Common myeloid progenitor, CD34-positive (primary cell): ENCODE measurements around the gene PLOD1.

Source experiments
- CTCF ChIA-PET: fragments of 350-600 bp; sonication (Branson Sonifier 250); formaldehyde crosslinking; loops from one replicate; lab custom pipeline; 2021; ENCODE audit warnings: antibody characterized with exemption; lab: Charles Lee
- POLR2A ChIA-PET: fragments of 350-600 bp; sonication (Branson Sonifier 250); formaldehyde crosslinking; loops from one replicate; lab custom pipeline; 2021; ENCODE audit warnings: antibody characterized with exemption; lab: Charles Lee
- DNase-seq, 3 donors: peaks; one replicate each; pipeline versions ENCODE4 v3.0.0 to v3.0.0-alpha.2; 2013
- H3K27ac ChIP-seq, 2 experiments: 1 replicate in 1 of 2; 2 replicates in 1 of 2; pipeline ENCODE4 v1.7.0; 2013; ENCODE audit warnings: inconsistent platforms in 2 of 2, low read length in 2 of 2, mild to moderate bottlenecking in 2 of 2, low read depth in 1 of 2, moderate library complexity in 1 of 2; ENCODE audit not compliant: severe bottlenecking in 2 of 2, insufficient read depth in 1 of 2, poor library complexity in 1 of 2
- H3K27me3 ChIP-seq, 5 experiments: replicated peaks in 2 of 5; 1 replicate in 3 of 5; 2 replicates in 2 of 5; pipeline versions ENCODE4 v1.6.1 to v1.7.0; 2013; ENCODE audit warnings: low read length in 4 of 5, mild to moderate bottlenecking in 2 of 5, moderate library complexity in 2 of 5, inconsistent platforms in 1 of 5; ENCODE audit not compliant: insufficient read depth in 5 of 5, control insufficient read depth in 4 of 5
- H3K36me3 ChIP-seq, 4 experiments: 1 replicate in 2 of 4; 2 replicates in 2 of 4; pipeline versions ENCODE4 v1.6.1 to v1.7.0; 2013; ENCODE audit warnings: low read length in 3 of 4, control low read depth in 1 of 4, mild to moderate bottlenecking in 1 of 4; ENCODE audit not compliant: control insufficient read depth in 4 of 4, insufficient read depth in 4 of 4
- H3K4me1 ChIP-seq, 4 experiments: 1 replicate in 3 of 4; 2 replicates in 1 of 4; pipeline versions ENCODE4 v1.6.1 to v1.7.1; 2013; ENCODE audit warnings: low read length in 3 of 4, mild to moderate bottlenecking in 3 of 4, control low read depth in 1 of 4, inconsistent platforms in 1 of 4, moderate library complexity in 1 of 4; ENCODE audit not compliant: control insufficient read depth in 4 of 4, insufficient read depth in 4 of 4; ENCODE audit errors: control extremely low read depth in 1 of 4
- H3K4me3 ChIP-seq, 7 experiments: 1 replicate in 4 of 7; 2 replicates in 3 of 7; pipeline versions ENCODE4 v1.5.1 to v1.7.0; 2013; ENCODE audit warnings: mild to moderate bottlenecking in 7 of 7, low read length in 6 of 7, moderate library complexity in 6 of 7, inconsistent platforms in 2 of 7, low read depth in 2 of 7, control low read depth in 1 of 7; ENCODE audit not compliant: insufficient read depth in 4 of 7, control insufficient read depth in 1 of 7; ENCODE audit errors: extremely low read depth in 1 of 7
- H3K9me3 ChIP-seq, 5 experiments: 1 replicate in 4 of 5; 2 replicates in 1 of 5; pipeline versions ENCODE4 v1.6.1 to v1.7.1; 2013; ENCODE audit warnings: low read length in 4 of 5, mild to moderate bottlenecking in 2 of 5, inconsistent platforms in 1 of 5, low read depth in 1 of 5, moderate library complexity in 1 of 5; ENCODE audit not compliant: control insufficient read depth in 4 of 5, insufficient read depth in 2 of 5; ENCODE audit errors: control extremely low read depth in 1 of 5
- WGBS: methylation state at CpG from one replicate; pipeline ENCODE4 v1.1.5; 2013; ENCODE audit not compliant: insufficient coverage; 5-methylcytosine and 5-hydroxymethylcytosine counted together

The PLOD1 gene

GRCh38 chr1:11981378-11982009, 47.0 kb downstream of the PLOD1 start:
- Histone ChIP-seq H3K27ac (peak overlapping the region in 1 of 2 experiments; percentile 92), H3K4me1 (peaks cover 9 to 39% (median 17%) of the 10 kb centered on the region in 4 experiments), H3K27me3 (no peaks in the 10 kb centered on the region), H3K9me3 (no peaks in the 10 kb centered on the region), H3K36me3 (peaks cover 16 to 41% (median 29%) of the 10 kb centered on the region in 4 experiments), H3K4me3 (peak overlapping the region in 5 of 7 experiments; percentile 11 to 99 (median 93))
- 95% methylated on average over 6 of the region's 13 CpGs for WGBS
- DNase-seq, result no peak
- CTCF ChIA-PET, result interaction anchor here (0.9 to 3.7 kb wide), 8 partner anchors 9 to 145 kb away, joined by 3 to 16 read pairs (median 4); no protein-coding TSS in a partner anchor
- POLR2A ChIA-PET, result interaction anchor here (1.0 to 8.0 kb wide), 2 partner anchors 67 to 73 kb away, joined by 3 to 74 read pairs; no protein-coding TSS in a partner anchor

DNA sequence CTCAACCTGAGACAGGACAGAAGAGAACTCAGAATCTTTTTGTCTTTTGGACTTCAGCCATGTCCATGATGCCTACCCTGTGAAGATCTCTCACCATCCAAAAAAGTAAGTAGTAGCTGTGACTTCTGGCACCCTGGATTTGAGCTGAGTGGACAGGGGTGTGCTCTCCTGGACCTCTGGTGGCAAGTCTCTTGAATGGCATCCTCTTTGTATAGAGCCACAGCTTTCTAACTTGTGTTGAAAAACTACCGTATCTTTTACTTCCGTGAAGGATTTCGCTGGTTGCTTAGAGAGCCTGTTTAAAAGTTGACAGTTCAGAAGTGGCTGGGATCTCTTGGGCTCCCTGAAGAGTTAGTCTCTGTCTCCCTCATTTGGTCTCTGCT, 47.5 kb downstream of the PLOD1 start:
- no peak overlapping the region for H3K4me3 ChIP-seq
- ChIA-PET POLR2A (interaction anchor here (8.0 kb wide), 1 partner anchor 73 kb away, joined by 74 read pairs; no protein-coding TSS in a partner anchor), CTCF (interaction anchor here (0.9 to 3.7 kb wide), 8 partner anchors 9 to 145 kb away, joined by 3 to 16 read pairs (median 4); no protein-coding TSS in a partner anchor)
- 96% methylated on average over 3 of the region's 3 CpGs for WGBS
- peaks cover 16 to 41% (median 29%) of the 10 kb centered on the region in 4 experiments for H3K36me3 ChIP-seq
- no peak overlapping the region for H3K27ac ChIP-seq
- peak; percentile 24 to 65 (median 52) for DNase-seq
- H3K27me3 ChIP-seq, result no peaks in the 10 kb centered on the region
- peaks cover 9 to 39% (median 17%) of the 10 kb centered on the region in 4 experiments for H3K4me1 ChIP-seq
- no peaks in the 10 kb centered on the region for H3K9me3 ChIP-seq

GRCh38 chr1:11984121-11984520, 49.6 kb downstream of the PLOD1 start:
- H3K4me1 ChIP-seq, result peaks cover 9 to 36% (median 17%) of the 10 kb centered on the region in 4 experiments
- POLR2A ChIA-PET, result interaction anchor here (8.0 kb wide), 1 partner anchor 75 kb away, joined by 74 read pairs; no protein-coding TSS in a partner anchor
- H3K27ac ChIP-seq, result no peak overlapping the region
- no peak overlapping the region for H3K4me3 ChIP-seq
- WGBS, result 91% methylated on average over 3 of the region's 5 CpGs
- H3K36me3 ChIP-seq, result peaks cover 16 to 49% (median 33%) of the 10 kb centered on the region in 4 experiments
- no peak for DNase-seq
- no peaks in the 10 kb centered on the region for H3K27me3 ChIP-seq
- CTCF ChIA-PET, result interaction anchor here (1.3 kb wide), 2 partner anchors 9 to 75 kb away, joined by 3 to 4 read pairs; no protein-coding TSS in a partner anchor
- no peaks in the 10 kb centered on the region for H3K9me3 ChIP-seq

- peaks cover 9 to 33% (median 15%) of the 10 kb centered on the region in 4 experiments for H3K4me1 ChIP-seq
- no peak overlapping the region for H3K4me3 ChIP-seq
- POLR2A ChIA-PET, result interaction anchor here (1.2 to 8.0 kb wide), 2 partner anchors 15 to 76 kb away, joined by 3 to 74 read pairs; no protein-coding TSS in a partner anchor
- CTCF ChIA-PET, result interaction anchor here (1.3 kb wide), 2 partner anchors 8 to 75 kb away, joined by 3 to 4 read pairs; no protein-coding TSS in a partner anchor
- no peaks in the 10 kb centered on the region for H3K27me3 ChIP-seq
- peaks cover 16 to 52% (median 37%) of the 10 kb centered on the region in 4 experiments for H3K36me3 ChIP-seq
- H3K27ac ChIP-seq, result no peak overlapping the region
- no peaks in the 10 kb centered on the region for H3K9me3 ChIP-seq
- WGBS, result 100% methylated on average over 6 of the region's 6 CpGs
- DNase-seq, result no peak
Measured at GRCh38 chr1:11984576-11984975, 50.1 kb downstream of the PLOD1 start.

DNA sequence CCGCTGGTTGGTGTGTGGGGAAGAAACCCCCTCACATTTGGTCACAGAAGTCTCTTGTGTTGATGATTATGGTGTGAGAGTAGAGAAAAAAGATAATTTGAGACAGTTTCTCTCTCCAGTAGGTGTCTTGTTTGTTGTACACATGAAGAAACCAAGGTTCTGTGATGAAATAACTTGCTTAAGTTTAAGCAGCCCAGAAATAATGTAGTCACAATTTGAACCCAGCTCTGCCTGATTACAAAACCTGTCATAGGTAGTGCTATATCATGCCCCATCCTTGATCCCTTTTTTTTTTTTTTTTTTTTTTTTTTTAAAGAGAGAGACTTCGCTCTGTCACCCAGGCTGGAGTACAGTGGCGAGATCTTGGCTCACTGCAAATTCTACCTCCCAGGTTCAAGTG, 50.7 kb downstream of the PLOD1 start:
- Histone ChIP-seq H3K9me3 (no peaks in the 10 kb centered on the region), H3K4me3 (no peak overlapping the region), H3K27ac (no peak overlapping the region), H3K4me1 (peaks cover 9 to 30% (median 11%) of the 10 kb centered on the region in 4 experiments), H3K36me3 (peaks cover 16 to 58% (median 43%) of the 10 kb centered on the region in 4 experiments), H3K27me3 (no peaks in the 10 kb centered on the region)
- CTCF ChIA-PET, result no interaction called here
- 100% methylated on average over 1 of the region's 3 CpGs for WGBS
- POLR2A ChIA-PET, result interaction anchor here (1.2 to 8.0 kb wide), 2 partner anchors 14 to 76 kb away, joined by 3 to 74 read pairs; no protein-coding TSS in a partner anchor
- no peak for DNase-seq

DNA sequence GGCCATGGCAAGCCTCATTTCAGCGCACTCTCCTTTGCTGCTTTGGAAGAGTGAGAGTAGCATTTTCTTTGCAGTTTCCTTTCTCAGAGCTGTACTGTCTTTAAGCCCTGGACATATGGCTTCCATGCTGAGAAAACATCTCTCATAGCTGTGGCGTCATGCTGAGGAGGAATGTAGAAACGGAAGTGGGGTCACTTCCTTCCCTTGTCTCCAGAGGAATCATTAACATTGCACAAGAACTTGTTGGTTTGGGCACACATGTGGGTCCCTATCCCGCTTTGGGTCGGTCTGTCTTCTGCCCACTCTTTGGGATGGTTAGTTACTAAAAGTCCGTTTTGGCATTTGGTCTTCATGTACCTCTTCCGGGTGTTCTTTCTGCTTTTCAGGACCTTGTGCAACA, 51.3 kb downstream of the PLOD1 start:
- H3K4me1 ChIP-seq, result peaks cover 7 to 26% (median 9%) of the 10 kb centered on the region in 4 experiments

More for the DNA sequence above, 51.3 kb downstream of the PLOD1 start:
- no peak for DNase-seq
- Histone ChIP-seq H3K36me3 (peaks cover 19 to 65% (median 49%) of the 10 kb centered on the region in 4 experiments), H3K9me3 (no peaks in the 10 kb centered on the region), H3K27ac (no peak overlapping the region), H3K4me3 (peak overlapping the region in 1 of 7 experiments; percentile 31), H3K27me3 (no peaks in the 10 kb centered on the region)
- ChIA-PET POLR2A (interaction anchor here (8.0 kb wide), 1 partner anchor 77 kb away, joined by 74 read pairs; no protein-coding TSS in a partner anchor), CTCF (no interaction called here)
- WGBS, result 87% methylated on average over 7 of the region's 7 CpGs
